ENCODE data around the gene IGF2. TPM values are rescaled to one million over a fixed set of nuclear protein-coding genes. Genes with fewer than 3 reads are reported as not detected.
"Not testable (repeated sequence)": the region's sequence is repeated elsewhere in the genome, so short reads cannot be mapped to it uniquely, and the experiment has no call there.

IGF2 gene
- total and polyA plus RNA-seq, 5 donors, result 34.6 to 94.1 (median 53.7) TPM

DNA sequence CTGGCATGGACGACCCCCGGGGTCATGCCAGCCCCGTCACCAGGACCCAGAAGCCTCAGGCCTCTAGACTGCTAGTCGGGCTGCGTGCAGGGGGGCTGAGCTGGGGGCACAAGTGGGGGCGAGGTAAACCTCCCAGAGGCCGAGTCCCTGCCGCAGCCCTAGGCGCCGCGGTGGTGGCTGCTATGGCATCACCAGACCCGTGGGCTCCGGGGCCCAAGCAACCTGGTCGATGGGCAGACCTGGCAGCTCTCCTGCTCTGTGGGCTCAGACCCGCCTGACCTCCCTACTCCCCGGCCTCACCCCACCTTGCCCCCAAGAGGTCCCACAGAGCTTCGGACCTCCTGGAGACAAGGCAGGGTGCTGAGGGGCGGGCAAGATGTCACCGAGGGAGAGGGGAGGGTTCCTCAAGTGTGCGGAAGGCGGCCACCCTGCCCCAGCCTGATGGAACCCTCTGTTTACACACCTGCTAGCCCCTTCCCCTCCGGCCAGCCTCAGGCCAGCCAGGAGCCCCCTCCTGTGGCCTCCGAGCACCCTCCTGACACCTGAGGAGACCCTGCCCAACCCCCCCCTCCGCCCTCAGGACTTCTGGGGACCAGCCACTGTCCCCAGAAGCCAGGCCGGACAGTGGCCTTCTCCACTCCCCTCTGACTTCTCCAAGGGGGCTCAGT, 9.4 kb downstream of the IGF2 start:
- H3K4me1 ChIP-seq (ENCODE audit: control insufficient read depth, insufficient read depth, low read length), result no peaks in the 10 kb centered on the region
- no peak overlapping the region for H3K4me3 ChIP-seq (ENCODE audit: low read length)
- peak in 1 of 3 donors; percentile 47 for DNase-seq
- 91% methylated on average over 25 of the region's 25 CpGs for WGBS
- H3K27ac ChIP-seq (ENCODE audit: low read length), result no peak overlapping the region
- intact Hi-C loops (cut with DNase I), result no loop called here
- H3K27me3 ChIP-seq (ENCODE audit: control insufficient read depth, insufficient read depth), result no peaks in the 10 kb centered on the region
- no peak for ATAC-seq
- no peaks in the 10 kb centered on the region for H3K9me3 ChIP-seq (ENCODE audit: control insufficient read depth, low read length)

DNA sequence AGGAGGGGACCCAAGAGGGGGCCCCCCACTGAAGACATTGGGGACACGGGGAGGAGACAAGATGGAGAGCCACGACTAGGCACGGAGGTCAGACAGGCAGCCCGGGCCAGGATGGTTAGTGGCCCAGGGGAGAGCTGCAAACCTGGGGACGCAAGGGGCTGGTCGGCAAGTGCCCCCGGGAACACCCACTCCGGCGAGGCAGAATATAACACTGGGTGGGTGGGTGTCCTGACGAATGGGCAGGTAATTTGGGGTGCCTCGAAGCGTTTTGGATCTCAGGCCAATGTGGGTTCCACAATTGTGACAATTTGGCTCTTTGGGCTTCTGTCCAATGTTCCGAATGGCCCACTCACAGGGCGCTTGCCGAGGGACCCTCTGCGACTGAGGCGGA, 9.9 kb downstream of the IGF2 start:
- Histone ChIP-seq H3K4me1 (ENCODE audit: control insufficient read depth, insufficient read depth, low read length) (no peaks in the 10 kb centered on the region), H3K27ac (ENCODE audit: low read length) (no peak overlapping the region), H3K4me3 (ENCODE audit: low read length) (no peak overlapping the region), H3K27me3 (ENCODE audit: control insufficient read depth, insufficient read depth) (no peaks in the 10 kb centered on the region), H3K9me3 (ENCODE audit: control insufficient read depth, low read length) (no peaks in the 10 kb centered on the region)
- ATAC-seq, result no peak
- 90% methylated on average over 17 of the region's 17 CpGs for WGBS
- DNase-seq, result no peak
- intact Hi-C loops (cut with DNase I), result no loop called here

DNA sequence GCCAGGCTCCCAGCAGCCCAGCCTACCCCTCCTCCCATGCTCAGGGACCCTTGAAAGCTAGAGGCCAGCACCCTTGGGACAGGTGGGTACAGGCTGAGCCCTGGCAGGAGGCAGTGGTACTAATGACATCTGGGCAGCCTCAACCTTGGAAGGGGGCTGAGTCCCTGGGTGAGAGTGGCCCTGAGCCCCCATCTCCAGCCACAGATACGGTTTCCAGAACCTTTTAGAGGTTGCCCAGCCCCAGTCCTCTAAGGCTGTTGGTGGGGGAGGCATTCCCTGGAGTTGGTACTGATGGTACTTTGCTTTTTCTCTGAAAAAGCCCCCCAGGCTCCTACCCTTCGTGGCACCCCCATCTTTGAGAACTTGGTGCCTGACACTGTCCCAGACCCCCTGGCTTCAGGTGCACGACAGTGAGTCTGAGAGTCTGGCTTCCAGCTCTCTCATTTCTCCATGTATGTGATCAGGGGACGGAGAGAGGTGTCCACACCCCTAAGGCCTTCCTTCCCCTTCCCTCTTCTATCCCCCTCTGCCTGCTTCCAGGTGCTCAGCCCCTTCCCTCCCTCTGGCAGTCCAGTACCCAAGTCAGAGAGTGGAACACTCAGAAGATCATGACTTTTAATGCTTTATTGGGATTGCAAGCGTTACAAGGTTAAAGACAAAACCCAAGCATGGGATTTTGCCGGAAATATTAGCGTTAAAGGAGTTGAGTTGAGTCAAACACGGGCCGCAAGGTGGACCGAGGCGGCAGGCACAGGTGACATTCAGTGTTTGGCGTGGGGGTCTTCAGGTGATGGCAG, 10.5 kb downstream of the IGF2 start:
- ATAC-seq, result no peak

DNA sequence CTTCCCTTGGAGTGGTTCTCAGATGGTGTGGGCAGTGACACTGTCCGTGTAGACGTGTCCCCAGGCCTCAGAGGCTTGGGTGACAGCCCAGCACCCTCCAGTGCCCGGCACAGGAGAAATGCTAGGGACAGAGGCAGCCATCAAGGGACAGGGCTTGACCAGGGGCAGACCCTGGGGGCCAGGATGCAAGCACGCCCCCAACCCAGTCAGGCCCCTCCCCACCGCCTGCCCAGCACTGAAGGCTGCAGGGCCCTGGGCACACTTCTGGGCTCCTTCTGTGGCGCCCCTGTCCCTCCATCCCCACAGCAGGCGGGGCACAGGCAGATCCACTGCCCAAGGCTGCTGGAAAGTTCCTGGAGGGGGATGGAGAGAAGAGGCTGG, 11.1 kb downstream of the IGF2 start:
- DNase-seq (no peak), ATAC-seq (peak in 1 of 2 donors; percentile 16)
- Histone ChIP-seq H3K27me3 (ENCODE audit: control insufficient read depth, insufficient read depth) (no peaks in the 10 kb centered on the region), H3K4me1 (ENCODE audit: control insufficient read depth, insufficient read depth, low read length) (no peaks in the 10 kb centered on the region), H3K9me3 (ENCODE audit: control insufficient read depth, low read length) (no peaks in the 10 kb centered on the region), H3K27ac (ENCODE audit: low read length) (no peak overlapping the region), H3K4me3 (ENCODE audit: low read length) (no peak overlapping the region)
- 84% methylated on average over 7 of the region's 7 CpGs for WGBS
- intact Hi-C loops (cut with DNase I), result no loop called here

More for the DNA sequence above, 10.5 kb downstream of the IGF2 start:
- Histone ChIP-seq H3K4me1 (ENCODE audit: control insufficient read depth, insufficient read depth, low read length) (no peaks in the 10 kb centered on the region), H3K4me3 (ENCODE audit: low read length) (no peak overlapping the region), H3K27ac (ENCODE audit: low read length) (no peak overlapping the region), H3K9me3 (ENCODE audit: control insufficient read depth, low read length) (no peaks in the 10 kb centered on the region), H3K27me3 (ENCODE audit: control insufficient read depth, insufficient read depth) (no peaks in the 10 kb centered on the region)
- intact Hi-C loops (cut with DNase I), result no loop called here
- no peak for DNase-seq
- WGBS, result 81% methylated on average over 12 of the region's 12 CpGs

DNA sequence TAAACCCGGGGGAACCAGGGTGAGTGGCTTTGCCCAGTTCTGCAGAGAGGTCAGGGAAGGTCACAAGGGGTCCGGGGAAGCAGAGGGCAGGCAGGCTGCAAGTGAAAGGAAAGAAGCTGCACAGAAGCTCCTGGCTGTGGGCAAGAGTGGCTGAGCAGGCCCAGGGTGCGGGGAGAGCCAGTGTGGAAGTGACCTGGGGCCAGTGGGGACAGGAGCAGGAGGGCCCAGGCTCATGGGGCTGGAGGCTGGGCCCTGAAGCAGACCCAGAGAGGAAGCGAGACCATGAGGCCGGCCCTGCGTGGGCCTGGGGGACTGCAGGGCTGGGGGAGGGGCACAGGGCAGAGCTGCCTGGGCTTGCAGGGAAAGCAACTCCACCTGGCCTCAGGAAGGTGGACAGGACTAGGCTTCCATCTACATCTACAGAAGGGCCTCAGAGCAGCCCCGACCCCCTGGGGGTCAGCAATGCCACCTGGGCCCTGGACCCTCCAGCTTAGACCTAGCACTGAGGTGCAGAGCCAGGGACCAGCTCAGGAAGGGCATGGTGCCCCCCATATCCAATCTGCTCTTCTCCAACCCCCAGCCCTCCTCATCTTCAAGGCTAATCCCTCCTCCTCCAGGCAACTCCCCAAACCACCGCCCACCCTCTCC, 11.6 kb downstream of the IGF2 start:
- no peak overlapping the region for H3K4me3 ChIP-seq (ENCODE audit: low read length)
- intact Hi-C loops (cut with DNase I), result no loop called here
- DNase-seq (no peak), ATAC-seq (peak in 1 of 2 donors; percentile 22)
- no peaks in the 10 kb centered on the region for H3K4me1 ChIP-seq (ENCODE audit: control insufficient read depth, insufficient read depth, low read length)
- H3K27me3 ChIP-seq (ENCODE audit: control insufficient read depth, insufficient read depth), result no peaks in the 10 kb centered on the region
- 75% methylated on average over 8 of the region's 8 CpGs for WGBS
- no peaks in the 10 kb centered on the region for H3K9me3 ChIP-seq (ENCODE audit: control insufficient read depth, low read length)
- no peak overlapping the region for H3K27ac ChIP-seq (ENCODE audit: low read length)

DNA sequence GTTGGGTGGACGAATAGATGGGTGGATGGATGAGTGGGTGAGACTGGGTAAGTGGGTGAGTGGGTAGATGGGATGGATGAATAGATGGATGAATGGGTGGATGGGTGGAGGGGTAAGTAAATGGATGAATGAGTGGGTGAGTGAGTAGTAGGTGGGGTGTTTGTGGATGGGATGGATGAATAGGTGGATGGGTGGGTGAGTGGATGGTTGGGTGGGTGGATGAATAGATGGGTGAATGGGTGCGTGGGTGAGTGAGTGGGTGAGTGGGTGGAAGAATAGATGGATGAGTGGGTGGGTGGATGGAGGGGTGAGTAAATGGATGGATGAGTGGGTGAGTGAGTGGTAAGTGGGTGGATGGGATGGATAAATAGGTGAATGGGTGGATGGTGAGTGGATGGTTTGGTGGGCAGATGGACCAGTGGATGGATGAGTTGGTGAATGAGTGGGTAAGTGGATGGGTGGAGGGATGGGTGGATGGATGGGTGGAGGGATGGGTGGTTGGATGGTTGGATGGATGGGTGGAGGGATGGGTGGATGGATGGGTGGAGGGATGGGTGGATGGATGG, 12.6 kb downstream of the IGF2 start:
- Histone ChIP-seq H3K9me3 (ENCODE audit: control insufficient read depth, low read length) (no peaks in the 10 kb centered on the region), H3K4me1 (ENCODE audit: control insufficient read depth, insufficient read depth, low read length) (no peaks in the 10 kb centered on the region), H3K27ac (ENCODE audit: low read length) (no peak overlapping the region), H3K4me3 (ENCODE audit: low read length) (no peak overlapping the region), H3K27me3 (ENCODE audit: control insufficient read depth, insufficient read depth) (no peaks in the 10 kb centered on the region)
- 90% methylated on average over 2 of the region's 2 CpGs for WGBS
- intact Hi-C loops (cut with DNase I), result no loop called here
- no peak for DNase-seq
- no peak for ATAC-seq

DNA sequence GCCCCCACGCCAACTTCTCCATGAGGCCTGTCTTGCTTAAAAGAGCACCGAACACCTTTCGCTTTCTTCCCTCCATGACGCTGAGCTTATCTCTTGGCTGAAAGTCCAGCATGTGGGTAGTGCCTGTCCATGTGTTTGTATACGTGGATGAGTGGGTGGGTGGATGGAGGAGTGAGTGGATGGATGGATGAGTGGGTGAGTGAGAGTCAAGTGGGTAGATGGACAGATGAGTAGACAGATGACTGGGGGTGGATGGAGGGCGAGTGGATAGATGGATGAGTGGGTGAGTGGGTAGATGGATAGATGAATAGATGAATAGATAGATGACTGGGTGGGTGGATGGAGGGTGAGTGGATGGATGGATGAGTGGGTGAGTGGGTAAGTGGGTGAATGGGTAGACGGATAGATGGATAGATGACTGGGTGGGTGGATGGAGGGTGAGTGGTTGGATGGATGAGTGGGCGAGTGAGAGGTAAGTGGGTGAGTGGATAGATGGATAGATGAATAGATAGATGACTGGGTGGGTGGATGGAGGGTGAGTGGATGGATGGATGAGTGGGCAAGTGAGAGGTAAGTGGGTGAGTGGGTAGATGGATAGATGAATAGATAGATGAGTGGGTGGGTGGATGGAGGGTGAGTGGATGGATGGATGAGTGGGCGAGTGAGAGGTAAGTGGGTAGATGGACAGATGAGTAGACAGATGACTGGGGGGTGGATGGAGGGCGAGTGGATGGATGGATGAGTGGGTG, 14.3 kb downstream of the IGF2 start:
- ATAC-seq; H3K4me1 ChIP-seq (ENCODE audit: control insufficient read depth, insufficient read depth, low read length); H3K9me3 ChIP-seq (ENCODE audit: control insufficient read depth, low read length); H3K4me3 ChIP-seq (ENCODE audit: low read length); H3K27me3 ChIP-seq (ENCODE audit: control insufficient read depth, insufficient read depth); intact Hi-C loops (cut with DNase I); H3K27ac ChIP-seq (ENCODE audit: low read length); DNase-seq: not testable (repeated sequence)
- 90% methylated on average over 8 of the region's 10 CpGs for WGBS

DNA sequence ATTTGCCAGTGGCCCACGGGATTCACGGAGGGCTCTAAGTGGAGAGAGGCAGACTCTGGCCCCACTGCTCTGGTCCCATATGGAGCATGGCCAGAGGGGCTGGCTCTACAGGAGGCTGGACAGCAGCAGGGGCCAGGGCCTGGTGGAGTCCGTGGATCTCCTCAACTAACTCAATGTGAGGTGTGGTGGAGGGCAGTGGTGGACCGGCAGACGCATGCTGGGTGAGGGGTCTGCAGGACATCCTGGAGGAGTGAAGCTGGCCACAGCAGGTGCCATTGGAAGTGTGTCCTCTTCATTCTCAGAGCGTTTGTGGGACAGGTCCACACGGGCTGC, 15.6 kb downstream of the IGF2 start:
- no peak overlapping the region for H3K27ac ChIP-seq (ENCODE audit: low read length)
- WGBS, result 89% methylated on average over 7 of the region's 7 CpGs
- no peak overlapping the region for H3K4me3 ChIP-seq (ENCODE audit: low read length)
- no peaks in the 10 kb centered on the region for H3K4me1 ChIP-seq (ENCODE audit: control insufficient read depth, insufficient read depth, low read length)
- DNase-seq (no peak), ATAC-seq (no peak)
- no peaks in the 10 kb centered on the region for H3K27me3 ChIP-seq (ENCODE audit: control insufficient read depth, insufficient read depth)
- intact Hi-C loops (cut with DNase I), result no loop called here
- H3K9me3 ChIP-seq (ENCODE audit: control insufficient read depth, low read length), result no peaks in the 10 kb centered on the region

DNA sequence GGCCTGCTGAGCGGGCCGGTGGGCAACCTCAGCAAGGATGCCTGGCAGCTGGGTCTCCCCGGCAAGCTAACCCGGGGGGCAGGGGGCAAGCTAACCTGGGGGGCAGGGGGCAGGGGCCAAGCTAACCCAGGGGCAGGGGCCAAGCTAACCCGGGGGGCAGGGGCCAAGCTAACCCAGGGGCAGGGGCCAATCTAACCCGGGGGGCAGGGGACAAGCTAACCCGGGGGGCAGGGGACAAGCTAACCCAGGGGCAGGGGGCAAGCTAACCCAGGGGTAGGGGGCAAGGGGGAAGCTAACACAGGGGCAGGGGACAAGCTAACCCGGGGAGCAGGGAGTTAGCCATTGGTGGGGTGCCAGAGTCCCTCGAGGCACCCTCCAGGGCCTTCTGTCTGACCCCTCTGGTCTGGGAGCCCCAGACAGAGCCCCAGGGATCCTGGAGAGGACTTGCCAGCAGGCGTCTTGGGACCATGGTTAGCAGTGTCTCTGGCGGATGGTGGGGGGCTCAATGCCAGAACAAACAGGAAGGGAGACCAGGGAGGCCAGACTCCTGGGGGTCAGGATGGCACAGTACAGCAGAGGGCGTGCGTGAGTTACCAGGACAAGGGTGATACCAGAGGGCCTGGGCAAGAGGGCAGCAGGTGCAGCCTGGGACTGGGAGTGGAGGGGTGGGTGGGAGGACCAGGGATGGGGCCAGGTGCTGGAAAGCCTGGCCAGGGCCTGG, 16.1 kb downstream of the IGF2 start:
- Histone ChIP-seq H3K4me1 (ENCODE audit: control insufficient read depth, insufficient read depth, low read length) (no peaks in the 10 kb centered on the region), H3K27me3 (ENCODE audit: control insufficient read depth, insufficient read depth) (no peaks in the 10 kb centered on the region), H3K9me3 (ENCODE audit: control insufficient read depth, low read length) (no peaks in the 10 kb centered on the region), H3K27ac (ENCODE audit: low read length) (no peak overlapping the region), H3K4me3 (ENCODE audit: low read length) (no peak overlapping the region)
- WGBS, result 75% methylated on average over 13 of the region's 13 CpGs
- DNase-seq (peak in 2 of 3 donors; percentile 37 to 51), ATAC-seq (peak in 1 of 2 donors; percentile 15)
- intact Hi-C loops (cut with DNase I), result no loop called here

DNA sequence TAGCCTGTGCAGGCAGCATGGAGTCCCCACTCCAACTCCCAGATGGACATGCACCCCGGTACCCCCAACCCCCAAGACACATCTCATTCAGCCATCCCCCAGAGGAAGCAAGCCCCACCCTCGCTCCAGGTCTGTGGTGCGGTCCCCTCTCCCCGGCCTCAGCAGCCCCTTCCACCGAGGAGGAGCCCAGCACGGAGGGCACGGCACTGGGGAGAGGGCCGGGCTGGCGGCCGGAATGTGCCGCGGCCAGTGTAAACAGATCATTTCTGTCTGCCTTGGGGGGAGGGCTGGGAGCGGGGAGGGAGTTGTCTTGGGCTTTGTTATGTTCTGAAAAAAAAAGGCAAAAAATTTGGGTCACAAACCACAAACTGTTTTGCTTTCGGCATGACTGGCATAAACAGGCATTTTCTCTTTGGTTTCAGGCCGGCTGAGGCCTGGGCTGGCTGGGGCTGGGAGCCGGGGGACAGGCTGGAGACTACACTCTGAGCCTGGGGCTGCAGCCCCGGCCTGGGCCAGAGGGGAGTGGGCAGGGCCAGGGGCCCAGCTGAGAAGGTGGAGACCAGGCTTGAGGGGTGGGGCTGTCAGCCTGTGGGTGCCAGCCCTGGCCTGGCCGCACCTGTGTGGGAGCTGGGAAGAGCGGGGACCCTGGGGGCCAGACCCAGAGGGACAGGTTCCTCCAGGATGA, 16.8 kb downstream of the IGF2 start:
- intact Hi-C loops (cut with DNase I), result no loop called here
- peak; percentile 31 to 32 for ATAC-seq
- Histone ChIP-seq H3K4me1 (ENCODE audit: control insufficient read depth, insufficient read depth, low read length) (no peaks in the 10 kb centered on the region), H3K27ac (ENCODE audit: low read length) (no peak overlapping the region), H3K9me3 (ENCODE audit: control insufficient read depth, low read length) (no peaks in the 10 kb centered on the region), H3K27me3 (ENCODE audit: control insufficient read depth, insufficient read depth) (no peaks in the 10 kb centered on the region), H3K4me3 (ENCODE audit: low read length) (no peak overlapping the region)
- 65% methylated on average over 19 of the region's 19 CpGs for WGBS
- peak in 2 of 3 donors; percentile 45 for DNase-seq
